Peyer's patch (tissue), 4 donors: ENCODE results near the gene NUDT11.
"Not testable (repeated sequence)": the region's sequence is repeated elsewhere in the genome, so short reads cannot be mapped to it uniquely, and the experiment has no call there.

ENCODE experiments used
- POLR2A ChIP-seq, 2 donors: fragments of 450-650 bp; IDR thresholded peaks; one replicate each; pipeline ENCODE4 v1.5.1; 2017; ENCODE audit warnings: antibody characterized with exemption in 2 of 2, mild to moderate bottlenecking in 2 of 2, moderate library complexity in 2 of 2
- TF ChIP-seq, protein P1 (sequence below), 6 experiments: fragments of 450-650 bp in 4 of 6; fragments of 200-600 bp in 2 of 6; sonication (generic) in 1 of 6; IDR thresholded peaks; one replicate each; pipeline ENCODE4 v1.5.1; 2017 to 2019; ENCODE audit warnings: antibody characterized with exemption in 6 of 6, mild to moderate bottlenecking in 3 of 6, moderate library complexity in 1 of 6

DNA sequence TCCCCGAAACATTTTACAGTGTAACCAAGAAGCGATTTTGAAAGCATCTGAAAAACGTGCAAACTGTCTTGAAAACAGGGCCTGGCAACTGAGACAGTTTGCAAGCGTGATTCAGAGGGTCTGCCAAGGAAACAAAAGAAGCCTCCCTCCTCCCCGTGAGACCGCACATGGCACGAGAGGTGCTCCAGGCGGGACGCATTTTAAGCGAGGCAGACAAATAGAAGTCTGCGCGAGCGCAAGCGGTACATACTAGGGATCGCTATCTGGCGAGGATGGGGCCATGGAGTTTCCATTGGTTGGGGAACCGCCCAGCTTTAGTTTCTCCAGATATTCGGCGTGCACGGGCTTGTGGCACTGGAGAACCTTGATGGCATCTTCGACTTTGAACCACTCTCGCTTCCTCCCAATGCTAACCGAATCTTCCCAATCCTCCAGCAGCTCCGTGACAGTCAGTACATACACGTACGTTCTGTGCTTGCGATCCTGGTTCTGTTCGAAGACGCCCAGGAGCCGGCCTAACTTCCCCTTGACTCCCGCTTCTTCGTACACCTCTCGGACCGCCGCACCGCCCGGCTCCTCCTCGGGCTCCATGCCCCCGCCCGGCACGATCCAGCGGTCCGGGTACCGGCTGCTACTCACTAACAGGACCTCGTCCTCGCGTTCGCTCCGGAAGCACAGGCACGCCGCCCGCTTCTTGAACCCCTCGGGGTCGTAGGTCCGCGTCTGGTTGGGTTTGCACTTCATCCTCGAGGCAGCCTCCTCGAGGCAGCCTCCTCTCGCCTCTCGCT, 497 bp downstream of the NUDT11 start:
- TF ChIP-seq, protein P1, sequence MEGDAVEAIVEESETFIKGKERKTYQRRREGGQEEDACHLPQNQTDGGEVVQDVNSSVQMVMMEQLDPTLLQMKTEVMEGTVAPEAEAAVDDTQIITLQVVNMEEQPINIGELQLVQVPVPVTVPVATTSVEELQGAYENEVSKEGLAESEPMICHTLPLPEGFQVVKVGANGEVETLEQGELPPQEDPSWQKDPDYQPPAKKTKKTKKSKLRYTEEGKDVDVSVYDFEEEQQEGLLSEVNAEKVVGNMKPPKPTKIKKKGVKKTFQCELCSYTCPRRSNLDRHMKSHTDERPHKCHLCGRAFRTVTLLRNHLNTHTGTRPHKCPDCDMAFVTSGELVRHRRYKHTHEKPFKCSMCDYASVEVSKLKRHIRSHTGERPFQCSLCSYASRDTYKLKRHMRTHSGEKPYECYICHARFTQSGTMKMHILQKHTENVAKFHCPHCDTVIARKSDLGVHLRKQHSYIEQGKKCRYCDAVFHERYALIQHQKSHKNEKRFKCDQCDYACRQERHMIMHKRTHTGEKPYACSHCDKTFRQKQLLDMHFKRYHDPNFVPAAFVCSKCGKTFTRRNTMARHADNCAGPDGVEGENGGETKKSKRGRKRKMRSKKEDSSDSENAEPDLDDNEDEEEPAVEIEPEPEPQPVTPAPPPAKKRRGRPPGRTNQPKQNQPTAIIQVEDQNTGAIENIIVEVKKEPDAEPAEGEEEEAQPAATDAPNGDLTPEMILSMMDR (IDR thresholded peaks at IDR 0.05), result not testable (repeated sequence)
- TF ChIP-seq POLR2A (IDR thresholded peaks at IDR 0.05), result not testable (repeated sequence)
